GM21526 (cell line): ENCODE results near the gene SLC24A4.

Experiments
- ATAC-seq: cut with Tn5 transposase; IDR thresholded peaks from one replicate; pipeline ENCODE4 v1.9.1; 2021; ENCODE audit warnings: moderate library complexity; ENCODE audit not compliant: unreplicated experiment, low FRiP score

Gene SLC24A4

DNA sequence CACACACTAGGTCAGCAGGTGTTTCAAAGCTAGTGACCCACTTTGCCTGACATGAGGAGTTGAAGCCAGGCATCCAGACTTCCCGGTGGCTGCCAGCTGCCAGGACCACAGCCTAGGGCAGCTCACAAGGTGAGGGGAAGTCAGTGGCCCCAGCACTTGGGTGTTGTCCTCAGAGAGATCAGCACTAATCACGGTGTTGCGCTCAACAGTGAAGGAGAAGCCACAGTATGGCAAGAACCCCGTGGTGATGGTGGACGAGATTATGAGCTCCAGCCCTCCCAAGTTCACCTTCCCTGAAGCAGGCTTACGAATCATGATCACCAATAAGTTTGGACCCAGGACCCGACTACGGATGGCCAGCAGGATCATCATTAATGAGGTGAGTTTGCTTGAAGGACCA lies 130.7 kb downstream of the SLC24A4 start:
- no peak for ATAC-seq

DNA sequence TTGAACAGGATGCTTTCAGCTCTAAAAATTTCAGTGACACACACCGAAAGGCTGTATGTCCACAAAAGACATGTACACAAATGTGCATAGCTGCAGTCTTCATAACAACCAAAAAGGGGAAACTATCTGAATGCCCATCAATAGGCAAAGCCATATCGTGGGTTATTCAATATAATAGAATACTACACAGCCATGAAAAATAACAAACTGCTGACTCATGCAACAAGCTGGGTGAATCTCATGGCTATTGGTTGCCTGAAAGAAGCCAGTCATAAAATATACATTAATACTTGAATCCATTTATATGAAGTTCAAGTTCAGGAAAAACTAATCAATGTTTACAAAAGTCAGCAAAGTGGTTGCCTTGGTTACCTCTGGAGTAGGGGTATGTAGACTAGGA lies 132.3 kb downstream of the SLC24A4 start:
- no peak for ATAC-seq

GRCh38 chr14:92456215-92457015 lies 133.4 kb downstream of the SLC24A4 start:
- ATAC-seq = no peak

DNA sequence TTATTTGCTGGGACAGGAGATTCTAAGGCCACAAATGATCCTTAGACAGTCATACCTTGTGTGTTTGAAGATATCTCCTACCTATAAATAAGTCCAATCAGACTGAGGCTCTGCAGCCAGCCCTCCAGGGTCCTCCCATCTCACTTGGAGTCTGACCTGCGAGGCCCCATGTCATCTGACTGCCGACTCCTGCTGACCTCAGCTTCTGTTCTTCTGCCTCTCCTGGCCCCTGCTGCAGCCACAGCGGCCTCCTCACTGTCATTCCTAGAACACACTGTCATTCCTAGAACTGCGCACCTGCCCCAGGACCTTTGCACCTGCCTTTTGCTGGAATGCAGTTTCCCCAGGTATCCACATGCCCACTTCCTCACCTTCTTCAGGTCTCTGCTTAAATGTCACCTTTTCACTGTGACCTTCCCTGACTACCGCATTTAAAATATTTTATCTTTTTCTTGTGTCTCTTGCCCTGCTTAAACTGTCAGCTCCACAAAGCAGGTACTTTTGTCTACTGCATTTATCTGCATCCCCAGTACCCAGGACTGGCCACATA lies 134.1 kb downstream of the SLC24A4 start:
- no peak for ATAC-seq

DNA sequence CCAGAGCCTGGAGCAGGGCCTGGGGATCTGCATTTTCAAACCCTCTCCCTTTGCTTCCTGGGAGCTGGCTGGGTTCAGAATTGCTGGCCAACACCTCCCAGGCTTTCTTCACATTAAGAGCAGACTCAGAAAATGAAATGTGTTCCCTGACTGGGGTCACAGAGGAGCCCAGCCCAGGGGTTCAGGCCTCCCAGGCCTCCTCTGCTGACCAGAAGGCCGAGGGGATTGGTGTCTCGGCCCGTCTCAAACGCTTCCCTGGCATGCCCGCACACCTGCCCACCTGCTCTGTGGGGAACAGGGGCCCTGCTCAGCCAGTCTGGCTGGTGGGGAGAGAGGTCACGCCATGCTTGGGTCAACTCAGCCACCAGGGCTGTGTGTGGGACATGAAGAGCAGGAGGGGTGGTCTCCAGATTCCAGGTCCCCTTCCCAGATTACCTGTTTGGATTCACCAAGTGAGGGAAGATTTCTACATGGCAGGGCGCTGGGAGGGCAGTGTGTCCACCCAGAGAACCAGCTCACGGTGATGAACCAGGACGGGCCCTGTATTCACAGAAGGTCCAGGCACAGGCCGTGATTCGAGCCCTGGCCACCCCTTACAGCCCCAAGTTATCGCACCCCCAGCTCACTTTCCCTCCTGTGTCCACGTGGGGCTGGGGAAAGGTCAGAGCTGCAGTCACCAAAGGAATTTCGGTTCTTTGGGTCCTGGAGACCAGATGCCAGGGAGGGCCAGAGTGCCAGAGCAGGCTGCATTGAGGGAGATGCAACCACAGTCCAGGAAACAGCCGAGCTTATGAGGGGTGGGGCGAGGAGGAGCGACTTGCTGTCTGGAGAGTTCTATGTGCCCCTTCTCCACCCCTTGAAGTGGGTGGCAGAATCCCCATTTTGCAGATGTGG lies 135.4 kb downstream of the SLC24A4 start:
- no peak for ATAC-seq

- no peak for ATAC-seq
These were observed 136.3 kb downstream of the SLC24A4 start for GRCh38 chr14:92459030-92459949.

GRCh38 chr14:92459950-92460421 lies 137.0 kb downstream of the SLC24A4 start:
- ATAC-seq = no peak

- no peak for ATAC-seq
These were observed 137.6 kb downstream of the SLC24A4 start for GRCh38 chr14:92460541-92460915.

DNA sequence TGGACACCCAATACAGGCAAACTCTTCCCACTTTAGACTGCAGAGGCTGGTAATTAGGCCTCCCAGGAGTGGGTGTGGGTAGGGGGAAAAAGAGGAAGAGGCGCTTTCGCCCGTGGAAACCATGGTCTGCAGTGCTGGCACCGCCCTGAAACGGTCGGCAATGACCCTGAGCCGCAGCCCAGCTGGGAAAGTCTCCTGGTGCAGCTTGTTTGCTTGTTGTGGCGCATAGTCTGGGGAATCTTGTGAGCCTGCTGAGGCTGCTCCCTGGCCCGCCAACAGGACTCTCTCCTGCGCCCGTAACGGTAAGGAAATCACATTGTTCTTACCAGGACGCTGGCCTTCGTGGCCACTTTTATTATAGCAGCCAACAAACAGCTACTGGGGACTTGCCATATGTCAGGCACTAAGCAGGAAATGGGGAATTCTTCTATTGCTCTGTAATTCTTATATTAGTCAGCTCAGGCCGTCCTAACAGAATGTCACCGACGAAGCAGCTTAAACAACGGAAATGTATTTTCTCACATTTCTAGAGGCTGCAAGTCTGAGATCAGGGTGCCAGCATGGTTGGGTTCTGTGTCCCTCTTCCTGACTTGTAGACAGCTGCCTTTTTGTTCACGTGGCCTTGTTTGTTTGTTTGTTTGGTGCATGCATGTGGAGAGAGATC lies 138.1 kb downstream of the SLC24A4 start:
- no peak for ATAC-seq

DNA sequence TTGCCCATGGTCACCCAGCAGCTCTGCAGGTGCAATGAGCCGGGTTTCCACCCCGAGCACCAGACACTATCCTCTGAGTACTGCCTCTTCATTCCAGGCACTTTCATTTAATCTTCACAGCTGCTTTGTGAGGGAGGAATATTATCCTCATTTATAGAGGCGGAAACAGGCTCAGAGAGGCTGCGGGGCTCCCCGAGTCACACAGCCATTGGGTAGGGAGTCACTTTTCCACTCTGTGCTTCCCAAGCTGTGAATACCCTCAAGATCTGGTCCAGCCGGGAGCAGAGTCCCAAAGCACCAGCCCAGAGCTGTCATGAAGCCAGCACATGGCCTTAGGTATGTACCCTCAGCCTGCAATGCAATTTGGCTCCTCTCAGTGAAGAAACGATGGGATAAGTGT lies 138.9 kb downstream of the SLC24A4 start:
- ATAC-seq = no peak

DNA sequence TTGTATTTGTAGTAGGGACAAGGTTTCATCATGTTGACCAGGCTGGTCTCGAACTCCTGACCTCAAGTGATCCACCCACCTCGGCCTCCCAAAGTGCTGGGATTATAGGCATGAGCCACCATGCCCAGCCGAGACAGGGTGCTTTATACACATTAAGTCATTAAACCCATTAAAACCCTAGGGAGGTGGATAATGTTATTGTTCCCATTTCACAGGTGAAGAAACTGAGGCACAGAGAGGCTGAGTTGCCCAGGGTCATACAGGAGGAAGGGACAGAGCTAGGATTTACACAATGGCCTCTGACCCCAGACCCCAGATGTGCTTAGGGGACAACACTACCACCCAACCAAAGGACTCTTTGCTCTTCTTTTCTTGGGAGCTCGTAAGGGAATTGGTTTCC lies 139.6 kb downstream of the SLC24A4 start:
- ATAC-seq = no peak

GRCh38 chr14:92463141-92463540 lies 140.2 kb downstream of the SLC24A4 start:
- no peak for ATAC-seq

DNA sequence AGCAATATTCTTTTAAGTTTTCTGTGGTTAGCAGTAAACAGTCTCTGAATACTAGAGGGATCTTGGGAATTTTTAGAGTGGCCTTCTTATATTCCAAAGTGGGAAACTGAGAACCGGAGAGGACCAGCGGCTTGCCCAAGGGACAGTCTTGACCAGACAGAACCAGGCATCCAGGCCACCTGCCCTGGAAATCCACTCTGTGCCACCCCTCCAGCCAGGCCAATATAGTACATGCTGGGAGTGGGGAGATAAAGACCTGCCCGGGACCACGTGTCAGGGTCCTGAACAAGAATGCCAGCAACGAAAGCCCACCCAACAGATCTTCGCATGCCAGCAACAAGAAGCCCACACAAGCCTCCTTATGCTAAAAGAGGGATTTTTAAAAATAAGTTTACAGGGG lies 141.2 kb downstream of the SLC24A4 start:
- ATAC-seq = no peak

DNA sequence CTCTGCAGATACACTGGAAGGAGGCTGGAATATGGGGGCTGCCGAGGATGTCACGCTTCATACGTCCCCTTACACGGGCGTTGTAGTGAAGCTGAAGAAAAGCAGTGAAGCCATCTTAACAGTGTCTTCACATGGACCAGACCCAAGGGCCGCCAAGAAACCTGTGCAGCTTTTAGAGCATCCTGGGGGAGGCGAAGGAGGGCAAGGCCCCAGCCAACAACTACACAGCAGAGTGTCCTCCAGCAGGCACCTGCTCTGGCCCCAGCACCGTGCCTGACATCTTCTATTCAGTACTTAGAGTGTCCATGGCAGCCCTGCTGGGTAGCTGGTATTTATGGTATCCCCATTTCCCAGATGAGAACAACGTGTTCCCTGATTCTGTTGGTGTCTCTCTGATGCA lies 141.8 kb downstream of the SLC24A4 start:
- ATAC-seq = no peak

- no peak for ATAC-seq
These were observed 142.5 kb downstream of the SLC24A4 start for GRCh38 chr14:92465353-92466055.

DNA sequence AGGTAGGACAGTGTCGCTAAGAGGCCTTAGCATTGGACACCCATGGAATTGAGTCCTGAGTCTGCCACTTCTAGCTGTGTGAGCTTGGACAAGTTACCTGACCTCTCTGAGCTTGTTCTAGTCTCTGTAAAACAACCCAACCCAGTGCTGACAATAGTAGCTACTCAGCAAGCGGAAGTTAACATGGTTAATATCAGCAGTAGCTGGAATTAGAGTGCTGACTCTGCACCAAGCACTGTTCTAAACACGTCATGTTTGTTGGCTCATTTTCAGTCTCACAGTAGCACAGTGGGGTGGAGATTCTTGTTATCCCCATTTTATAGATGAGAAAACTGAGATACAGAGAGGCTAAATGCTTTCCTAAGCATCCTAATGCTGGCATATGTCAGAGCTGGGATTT lies 143.1 kb downstream of the SLC24A4 start:
- ATAC-seq = no peak

DNA sequence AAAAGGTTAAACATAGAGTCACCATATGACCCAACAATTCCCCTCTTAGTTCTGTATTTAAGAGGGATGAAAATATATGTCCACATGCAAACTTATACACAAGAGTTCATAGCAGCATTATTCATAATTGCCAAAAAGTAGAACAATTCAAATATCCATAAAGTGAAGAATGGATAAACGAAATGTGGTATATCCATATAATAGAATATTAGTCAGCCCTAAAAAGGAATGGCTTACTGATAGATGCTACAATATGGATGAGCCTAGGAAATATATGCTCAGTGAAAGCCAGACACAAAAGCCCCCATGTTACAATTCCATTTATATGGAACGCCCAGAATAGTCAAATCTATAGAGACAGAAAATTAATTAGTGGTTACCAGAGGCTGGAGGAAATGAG lies 146.6 kb downstream of the SLC24A4 start:
- ATAC-seq = no peak

- no peak for ATAC-seq
These were observed 147.2 kb downstream of the SLC24A4 start for GRCh38 chr14:92470215-92470614.

DNA sequence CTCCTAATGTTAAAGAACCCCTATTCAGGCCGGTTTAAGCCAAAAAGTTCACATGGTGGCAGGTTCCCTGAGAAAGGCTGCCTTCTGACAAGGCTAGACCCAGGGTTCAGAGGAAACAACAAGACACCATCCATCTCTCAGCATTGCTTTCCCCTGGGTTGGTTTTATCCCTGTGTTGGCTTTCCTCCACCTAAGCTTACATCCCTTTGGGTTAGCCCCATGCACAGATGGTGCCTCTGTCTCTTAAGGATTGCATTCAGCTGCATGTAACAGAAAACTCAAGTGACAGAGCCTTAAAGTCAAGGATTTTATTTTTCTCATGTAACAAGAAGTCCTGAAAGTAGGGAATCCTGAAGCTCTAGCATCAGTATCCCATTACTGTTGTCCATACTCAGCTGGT lies 147.8 kb downstream of the SLC24A4 start:
- ATAC-seq = no peak
